Diencephalon (tissue), 1 donor: ENCODE data around the gene CDK4. TPM values are rescaled to one million over a fixed set of nuclear protein-coding genes. Genes with fewer than 3 reads are reported as not detected.

ENCODE experiments used
- total RNA-seq: library from RNA; depleted of rRNA; stranded (reverse); fragments of >200 nt; gene quantifications from one replicate; pipeline ENCODE4 v1.2.3, GENCODE V29; 2014

The CDK4 gene
- total RNA-seq, result 60.4 TPM

GRCh38 chr12:57751788-57752667 lies at the start of gene CDK4:
Gene CDK4, minus strand, starts transcription at chr12:57752310. Its CDS starts 593 bp downstream, at chr12:57751717.

GRCh38 chr12:57782608-57783465 lies 30.7 kb upstream of the CDK4 start, which contains the start of gene TSFM:
Gene TSFM, plus strand, starts transcription at chr12:57782787. Its CDS starts 15 bp downstream, at chr12:57782802.

DNA sequence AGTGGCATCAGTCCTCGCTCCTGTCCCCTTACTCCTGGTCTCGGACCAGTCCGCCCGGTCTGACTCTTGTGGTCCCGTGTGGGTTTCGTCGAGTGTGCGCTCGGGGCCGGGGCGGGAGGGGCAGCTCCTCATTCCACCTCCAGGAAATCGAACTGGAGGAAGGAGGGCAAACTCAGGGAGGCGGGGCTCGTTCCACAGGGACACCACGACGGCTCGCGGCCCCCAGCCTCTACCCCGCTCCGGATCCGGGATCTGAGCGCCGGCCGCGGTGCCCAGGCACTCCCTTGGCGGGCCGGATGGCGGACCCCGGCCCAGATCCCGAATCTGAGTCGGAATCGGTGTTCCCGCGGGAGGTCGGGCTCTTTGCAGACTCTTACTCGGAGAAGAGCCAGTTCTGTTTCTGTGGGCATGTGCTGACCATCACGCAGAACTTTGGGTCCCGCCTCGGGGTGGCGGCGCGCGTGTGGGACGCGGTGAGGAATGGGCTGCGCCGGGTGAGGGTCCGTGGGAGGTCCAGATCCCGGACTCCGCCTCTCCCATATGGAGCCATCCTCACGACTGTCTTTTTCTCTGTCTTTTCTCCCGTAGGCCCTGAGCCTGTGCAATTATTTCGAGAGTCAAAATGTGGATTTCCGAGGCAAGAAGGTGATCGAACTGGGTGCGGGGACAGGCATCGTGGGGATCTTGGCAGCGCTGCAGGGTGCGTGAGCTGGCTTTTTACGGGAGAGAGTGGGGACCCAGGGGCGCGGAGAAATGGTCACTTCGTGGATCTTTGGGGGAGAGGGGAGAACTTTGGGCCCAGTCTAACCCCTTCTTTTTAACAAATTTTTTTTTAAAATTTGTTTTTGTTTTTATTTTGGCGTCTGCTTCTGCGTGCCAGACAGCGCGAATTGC lies 20.6 kb upstream of the CDK4 start, which contains the start of gene EEF1AKMT3:
Gene EEF1AKMT3, plus strand, starts transcription at position 186 of the 894 bp plus-strand sequence. Its CDS starts 111 bp downstream, at position 297.

GRCh38 chr12:57771873-57772428 lies 19.8 kb upstream of the CDK4 start, which contains the start of gene METTL1:
Gene METTL1, minus strand, starts transcription at chr12:57772105. Its CDS starts 22 bp downstream, at chr12:57772083.

GRCh38 chr12:57766464-57767304 lies 14.6 kb upstream of the CDK4 start, which contains the start of gene CYP27B1:
Gene CYP27B1, minus strand, starts transcription at chr12:57767078. Its CDS starts 37 bp downstream, at chr12:57767041.

DNA sequence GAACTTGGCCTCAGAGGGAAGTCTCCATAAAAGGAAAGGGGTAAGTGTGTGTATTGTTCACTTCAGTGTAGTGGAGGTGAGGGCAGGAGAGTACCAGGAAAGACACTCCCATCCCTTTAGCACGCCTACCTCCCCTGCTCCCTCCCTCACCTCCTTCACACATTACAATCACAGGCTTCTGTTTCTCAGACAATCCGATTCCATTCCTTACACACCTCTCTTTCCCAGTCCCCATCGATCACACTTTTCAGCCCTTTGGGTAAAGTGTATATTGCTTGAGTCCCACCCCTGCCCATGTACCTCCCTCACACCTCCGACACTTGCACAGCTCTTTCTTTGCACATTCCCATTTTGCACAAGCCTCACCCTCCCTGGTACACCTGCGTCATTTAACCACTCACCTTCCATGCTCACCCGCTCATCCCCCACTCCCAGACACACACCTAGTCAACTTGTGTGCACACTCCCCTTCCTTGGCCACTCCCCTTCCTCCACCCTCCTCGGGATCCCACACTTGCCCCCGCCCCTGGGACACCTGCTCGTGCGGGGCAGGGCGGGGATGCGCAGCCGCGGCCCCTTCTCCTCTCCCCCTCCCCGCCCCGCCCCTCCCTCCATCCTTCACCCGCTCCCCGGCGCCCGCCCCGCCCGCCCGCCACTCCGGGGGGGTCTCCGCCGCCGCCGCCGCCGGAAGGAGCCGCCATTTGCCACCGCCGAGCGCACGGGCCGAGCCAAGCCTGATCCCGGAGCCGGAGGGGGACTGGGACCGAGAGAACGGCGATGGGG lies 2.5 kb upstream of the CDK4 start, which contains the start of gene MARCHF9:
Gene MARCHF9, plus strand, starts transcription at position 693 of the 783 bp plus-strand sequence. CDS start 426 bp downstream, outside the sequence.

DNA sequence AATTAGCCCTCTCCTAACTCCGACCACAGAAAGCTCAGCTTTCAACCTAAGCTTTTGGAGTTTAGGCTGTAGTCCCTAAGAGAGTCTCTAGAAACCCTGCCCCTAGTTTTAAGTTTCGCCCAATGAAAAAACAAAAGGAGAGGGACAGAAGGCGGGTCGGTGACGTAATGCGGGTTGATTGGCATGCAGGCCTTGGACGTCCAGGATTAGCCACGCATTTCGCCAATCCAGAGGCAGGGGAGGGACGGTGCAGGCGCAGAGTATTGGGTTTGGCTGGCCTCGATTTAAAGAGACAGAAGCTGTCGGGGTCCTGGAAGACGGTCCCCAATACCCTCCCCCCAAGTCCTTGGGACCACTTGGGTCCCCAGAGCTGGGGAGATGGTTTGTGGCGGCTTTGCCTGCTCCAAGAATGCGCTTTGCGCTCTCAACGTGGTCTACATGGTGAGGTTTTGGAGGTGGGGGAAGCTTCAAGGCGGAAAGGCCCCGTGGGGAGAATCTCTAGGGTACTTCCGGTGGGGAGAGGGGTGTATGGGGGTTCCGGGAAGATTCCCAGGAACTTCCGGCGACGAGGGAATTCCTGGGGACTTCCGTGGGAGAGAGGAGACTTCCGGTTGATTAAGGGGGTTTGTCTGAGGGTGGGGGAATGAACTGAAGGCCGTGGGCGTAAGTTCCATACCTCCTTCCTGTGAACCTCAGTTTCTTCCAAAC lies 7.2 kb downstream of the CDK4 start, which contains the start of gene TSPAN31:
Gene TSPAN31, plus strand, starts transcription at position 263 of the 708 bp plus-strand sequence. Its CDS starts 116 bp downstream, at position 379.

DNA sequence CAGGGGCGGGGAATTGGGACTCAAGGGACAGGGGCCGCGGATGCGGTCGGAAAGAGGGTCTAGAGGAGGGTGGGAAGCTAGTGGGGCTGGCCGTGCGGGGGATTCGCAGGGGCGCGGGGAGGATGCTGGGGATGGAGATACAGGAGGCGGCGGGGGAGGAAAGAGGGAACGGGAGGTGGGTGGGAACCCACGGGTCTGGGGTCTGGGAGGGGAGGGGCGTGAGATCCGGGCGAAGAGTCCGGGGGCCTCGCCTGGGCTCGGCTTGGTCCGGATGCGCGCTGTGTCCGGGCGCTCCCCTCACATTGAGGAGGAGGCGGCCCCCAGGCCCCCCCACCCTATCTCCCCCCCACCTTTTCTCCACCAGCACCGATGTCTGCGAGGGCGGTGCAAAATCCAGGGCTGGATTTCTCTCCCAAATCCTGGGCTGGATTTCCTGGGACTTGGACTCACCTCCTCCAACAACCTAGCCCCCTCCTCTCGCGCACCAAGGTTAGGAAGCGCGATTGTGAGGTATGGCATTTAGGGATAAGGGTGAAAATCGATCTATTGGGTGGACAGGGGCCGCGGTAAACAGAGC lies 13.4 kb downstream of the CDK4 start, which contains the start of gene AGAP2:
Gene AGAP2, minus strand, starts transcription at position 82 of the 577 bp plus-strand sequence. CDS start 496 bp downstream, outside the sequence.

Other genes starting within 250 kb of the CDK4 start
- 8.5 TPM for gene DDIT3, start 231.8 kb downstream of the CDK4 start, total RNA-seq
- gene MBD6, start 229.5 kb downstream of the CDK4 start, total RNA-seq, result 4.2 TPM
- 127 TPM for gene DCTN2, start 205.1 kb downstream of the CDK4 start, total RNA-seq
- 114 TPM for gene KIF5A, start 202.3 kb downstream of the CDK4 start, total RNA-seq
- gene PIP4K2C, start 161.1 kb downstream of the CDK4 start, total RNA-seq, result 19.6 TPM
- gene DTX3, start 147.5 kb downstream of the CDK4 start, total RNA-seq, result 58.1 TPM
- gene ARHGEF25, start 140.9 kb downstream of the CDK4 start, total RNA-seq, result 22.4 TPM
- 47.5 TPM for gene B4GALNT1, start 119.1 kb downstream of the CDK4 start, total RNA-seq
- gene OS9, start 58.2 kb downstream of the CDK4 start, total RNA-seq, result 131 TPM
- 55.6 TPM for gene AGAP2, start 13.6 kb downstream of the CDK4 start, total RNA-seq
- 52.6 TPM for gene TSPAN31, start 7.3 kb downstream of the CDK4 start, total RNA-seq
- gene MARCHF9, start 2.8 kb upstream of the CDK4 start, total RNA-seq, result 21.7 TPM
- not detected for gene CYP27B1, start 14.8 kb upstream of the CDK4 start, total RNA-seq
- gene METTL1, start 19.8 kb upstream of the CDK4 start, total RNA-seq, result 4.2 TPM
- gene EEF1AKMT3, start 20.3 kb upstream of the CDK4 start, total RNA-seq, result 2.8 TPM
- 28.6 TPM for gene TSFM, start 30.5 kb upstream of the CDK4 start, total RNA-seq
- gene AVIL, start 66.4 kb upstream of the CDK4 start, total RNA-seq, result 1.8 TPM
- 31.8 TPM for gene CTDSP2, start 94.4 kb upstream of the CDK4 start, total RNA-seq
- gene ATP23, start 189.3 kb upstream of the CDK4 start, total RNA-seq, result 8.5 TPM